Measurements from ENCODE around the gene CDK9. TPM values are rescaled to one million over a fixed set of nuclear protein-coding genes. Genes with fewer than 3 reads are reported as not detected.

CDK9 gene
- total and polyA plus RNA-seq, 2 of the 4 experiments (the other 2 are of a cell fraction): 30.3 to 49.9 TPM

DNA sequence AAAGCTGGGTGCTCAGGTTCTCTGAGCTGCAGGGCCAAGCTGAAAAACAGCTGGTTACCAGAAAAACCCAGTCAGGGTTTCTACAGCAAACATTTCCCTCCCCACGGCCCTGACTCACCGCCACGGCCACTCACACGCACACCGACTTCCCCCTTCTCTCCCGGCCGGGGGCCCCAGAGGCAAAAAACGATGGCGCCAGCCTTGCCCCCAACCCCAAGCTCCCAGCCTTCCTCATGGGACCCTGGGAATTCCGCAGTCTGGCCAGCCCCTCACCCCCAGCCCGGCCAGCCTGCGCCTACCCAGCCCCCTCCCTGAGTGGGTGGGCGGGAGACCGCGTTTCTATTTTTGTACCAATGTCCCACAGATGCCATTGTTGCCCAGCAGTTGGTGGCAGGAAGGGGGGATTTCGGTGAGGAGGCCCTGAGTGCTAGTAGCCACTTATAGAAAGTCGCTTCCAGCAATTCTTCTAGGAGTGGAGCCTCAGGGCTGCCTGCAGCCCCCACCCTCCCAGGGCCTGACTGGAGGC, 50.2 kb downstream of the CDK9 start:
- peak overlapping the region; percentile 92 for H2BK20ac ChIP-seq (ENCODE audit: low read depth, low read length)
- no peak overlapping the region for H3K4me3 ChIP-seq (ENCODE audit: insufficient read depth, low read depth, low read length)
- H3K27me3 ChIP-seq (ENCODE audit: control insufficient read depth, insufficient read depth, low read length): no peaks in the 10 kb centered on the region
- peak overlapping the region; percentile 90 for H3K4ac ChIP-seq (ENCODE audit: low read depth, low read length)
- POLR2A ChIA-PET (ENCODE audit: unreplicated experiment): interaction anchor here (0.6 kb wide), 1 partner anchor 572 kb away, joined by 3 read pairs; no protein-coding TSS in a partner anchor
- H4K8ac ChIP-seq (ENCODE audit: low read depth in 2 of 2, low read length in 2 of 2): peak overlapping the region; percentile 72 to 92
- H3K27ac ChIP-seq (ENCODE audit: insufficient read depth, low read length): peak overlapping the region; percentile 98
- peak overlapping the region; percentile 88 for H4K5ac ChIP-seq (ENCODE audit: low read depth, low read length)
- peak overlapping the region; percentile 65 for H3K56ac ChIP-seq (ENCODE audit: extremely low read depth, insufficient read depth, low read length)
- H2BK5ac ChIP-seq (ENCODE audit: low read depth, low read length, poor library complexity, severe bottlenecking): peak overlapping the region; percentile 88
- WGBS, 2 experiments (ENCODE audit: extremely low coverage in 2 of 2, insufficient read length in 1 of 2): 57% methylated on average over 2 of the region's 17 CpGs; no CpG with 5 or more reads in 1 of the 2 experiments
- H3K14ac ChIP-seq (replicated peaks; ENCODE audit: low read depth, low read length): peak overlapping the region; percentile 91
- H3K79me1 ChIP-seq (ENCODE audit: low read depth in 1 of 2, low read length in 2 of 2): peaks cover 24 to 65% of the 10 kb centered on the region in 2 experiments
- H2BK120ac ChIP-seq (ENCODE audit: low read depth, low read length): peak overlapping the region; percentile 96
- TF ChIP-seq CHD1 (IDR thresholded peaks at IDR 0.05; ENCODE audit: low read depth, low read length) (no peak), POLR2A (IDR thresholded peaks at IDR 0.05; ENCODE audit: low read depth, low read length) (no peak), RFX5 (IDR thresholded peaks at IDR 0.05; ENCODE audit: low read depth, low read length) (no peak), NFE2L2 (IDR thresholded peaks at IDR 0.05; ENCODE audit: low read depth, low read length) (no peak), BHLHE40 (IDR thresholded peaks at IDR 0.05; ENCODE audit: low read depth, low read length) (no peak), MAFK (IDR thresholded peaks at IDR 0.05; ENCODE audit: low read depth, low read length) (peak; percentile 25; the same call in 1 of the 2 replicates), RCOR1 (IDR thresholded peaks at IDR 0.05; ENCODE audit: insufficient replicate concordance, low read length) (no peak), FOS (IDR thresholded peaks at IDR 0.05; ENCODE audit: low read depth, low read length) (peak; percentile 91), MXI1 (IDR thresholded peaks at IDR 0.05; ENCODE audit: borderline replicate concordance, low read depth, low read length) (no peak), RAD21 (IDR thresholded peaks at IDR 0.05; ENCODE audit: low read length) (no peak; the same call in 1 of the 2 replicates), CEBPB (IDR thresholded peaks at IDR 0.05; ENCODE audit: low read depth, low read length) (no peak), MAZ (IDR thresholded peaks at IDR 0.05; ENCODE audit: borderline replicate concordance, low read depth, low read length) (peak; percentile 88)
- TF ChIP-seq, protein P1, sequence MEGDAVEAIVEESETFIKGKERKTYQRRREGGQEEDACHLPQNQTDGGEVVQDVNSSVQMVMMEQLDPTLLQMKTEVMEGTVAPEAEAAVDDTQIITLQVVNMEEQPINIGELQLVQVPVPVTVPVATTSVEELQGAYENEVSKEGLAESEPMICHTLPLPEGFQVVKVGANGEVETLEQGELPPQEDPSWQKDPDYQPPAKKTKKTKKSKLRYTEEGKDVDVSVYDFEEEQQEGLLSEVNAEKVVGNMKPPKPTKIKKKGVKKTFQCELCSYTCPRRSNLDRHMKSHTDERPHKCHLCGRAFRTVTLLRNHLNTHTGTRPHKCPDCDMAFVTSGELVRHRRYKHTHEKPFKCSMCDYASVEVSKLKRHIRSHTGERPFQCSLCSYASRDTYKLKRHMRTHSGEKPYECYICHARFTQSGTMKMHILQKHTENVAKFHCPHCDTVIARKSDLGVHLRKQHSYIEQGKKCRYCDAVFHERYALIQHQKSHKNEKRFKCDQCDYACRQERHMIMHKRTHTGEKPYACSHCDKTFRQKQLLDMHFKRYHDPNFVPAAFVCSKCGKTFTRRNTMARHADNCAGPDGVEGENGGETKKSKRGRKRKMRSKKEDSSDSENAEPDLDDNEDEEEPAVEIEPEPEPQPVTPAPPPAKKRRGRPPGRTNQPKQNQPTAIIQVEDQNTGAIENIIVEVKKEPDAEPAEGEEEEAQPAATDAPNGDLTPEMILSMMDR (conservative IDR thresholded peaks at IDR 0.05; ENCODE audit: low read depth, low read length): no peak
- TF ChIP-seq, protein P2, sequence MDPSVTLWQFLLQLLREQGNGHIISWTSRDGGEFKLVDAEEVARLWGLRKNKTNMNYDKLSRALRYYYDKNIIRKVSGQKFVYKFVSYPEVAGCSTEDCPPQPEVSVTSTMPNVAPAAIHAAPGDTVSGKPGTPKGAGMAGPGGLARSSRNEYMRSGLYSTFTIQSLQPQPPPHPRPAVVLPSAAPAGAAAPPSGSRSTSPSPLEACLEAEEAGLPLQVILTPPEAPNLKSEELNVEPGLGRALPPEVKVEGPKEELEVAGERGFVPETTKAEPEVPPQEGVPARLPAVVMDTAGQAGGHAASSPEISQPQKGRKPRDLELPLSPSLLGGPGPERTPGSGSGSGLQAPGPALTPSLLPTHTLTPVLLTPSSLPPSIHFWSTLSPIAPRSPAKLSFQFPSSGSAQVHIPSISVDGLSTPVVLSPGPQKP (IDR thresholded peaks at IDR 0.05; ENCODE audit: borderline replicate concordance, low read depth, low read length): no peak
- TF ChIP-seq, protein P3, sequence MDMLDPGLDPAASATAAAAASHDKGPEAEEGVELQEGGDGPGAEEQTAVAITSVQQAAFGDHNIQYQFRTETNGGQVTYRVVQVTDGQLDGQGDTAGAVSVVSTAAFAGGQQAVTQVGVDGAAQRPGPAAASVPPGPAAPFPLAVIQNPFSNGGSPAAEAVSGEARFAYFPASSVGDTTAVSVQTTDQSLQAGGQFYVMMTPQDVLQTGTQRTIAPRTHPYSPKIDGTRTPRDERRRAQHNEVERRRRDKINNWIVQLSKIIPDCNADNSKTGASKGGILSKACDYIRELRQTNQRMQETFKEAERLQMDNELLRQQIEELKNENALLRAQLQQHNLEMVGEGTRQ (IDR thresholded peaks at IDR 0.05; ENCODE audit: low read depth, low read length): no peak
- dilution Hi-C loops (cut with HindIII; ENCODE audit: low sequenced_read_pairs, unreplicated experiment) (no loop called here), in situ Hi-C loops (cut with MboI; ENCODE audit: low sequenced_read_pairs) (no loop called here), intact Hi-C loops (cut with micrococcal nuclease) (loop anchor here (5.0 kb wide), 1 partner anchor 81 kb away; the partner anchor contains the start of gene ST6GALNAC4)
- peaks cover 38% of the 10 kb centered on the region for H3K4me1 ChIP-seq (ENCODE audit: control insufficient read depth, insufficient read depth, low read length)
- peak overlapping the region; percentile 88; the same call in 1 of the 3 replicates for H2BK15ac ChIP-seq (ENCODE audit: low read depth, low read length)
- peak overlapping the region; percentile 98 for H2AK5ac ChIP-seq (ENCODE audit: low read depth, low read length)
- H3K4me2 ChIP-seq (ENCODE audit: low read depth, low read length): peak overlapping the region; percentile 66
- no TSS peak for BruUV-seq (replicated peaks)
- ATAC-seq (ENCODE audit: low read depth): peak; percentile 41
- H3K18ac ChIP-seq (ENCODE audit: low read depth, low read length): peak overlapping the region; percentile 85
- peak overlapping the region; percentile 95 for H3K23ac ChIP-seq (ENCODE audit: low read depth, low read length)
- H4K91ac ChIP-seq (ENCODE audit: insufficient read depth, low read depth, low read length): peak overlapping the region; percentile 85
- no peaks in the 10 kb centered on the region for H3K9me3 ChIP-seq (ENCODE audit: control insufficient read depth, insufficient read depth, low read length)
- peak overlapping the region; percentile 82 for H2AFZ ChIP-seq (replicated peaks; ENCODE audit: low read length, poor library complexity)
- H3K9me1 ChIP-seq (ENCODE audit: insufficient read depth, low read length): peaks cover 33% of the 10 kb centered on the region
- no peaks in the 10 kb centered on the region; the same call in 1 of the 2 replicates for H4K20me1 ChIP-seq (ENCODE audit: insufficient read depth, low read length)
- peak overlapping the region; percentile 90 for H2AK9ac ChIP-seq (replicated peaks; ENCODE audit: low read depth, low read length, poor library complexity)
- peak overlapping the region; percentile 65 for H3K9ac ChIP-seq (ENCODE audit: low read depth, low read length)
- CTCF ChIA-PET: no interaction called here
- peaks cover 5% of the 10 kb centered on the region; the same call in 1 of the 2 replicates for H3K36me3 ChIP-seq (ENCODE audit: control insufficient read depth, insufficient read depth, low read length)
- peak; percentile 81 for DNase-seq
